ENCODE measurements around the gene DNAJC1.
"Not testable (repeated sequence)": the region's sequence is repeated elsewhere in the genome, so short reads cannot be mapped to it uniquely, and the experiment has no call there.

DNAJC1 gene

GRCh38 chr10:21721000-21721665 is 282.4 kb downstream of the DNAJC1 start:
- no peak for DNase-seq

GRCh38 chr10:21720090-21720489 is 283.4 kb downstream of the DNAJC1 start:
- no peak for DNase-seq

DNA sequence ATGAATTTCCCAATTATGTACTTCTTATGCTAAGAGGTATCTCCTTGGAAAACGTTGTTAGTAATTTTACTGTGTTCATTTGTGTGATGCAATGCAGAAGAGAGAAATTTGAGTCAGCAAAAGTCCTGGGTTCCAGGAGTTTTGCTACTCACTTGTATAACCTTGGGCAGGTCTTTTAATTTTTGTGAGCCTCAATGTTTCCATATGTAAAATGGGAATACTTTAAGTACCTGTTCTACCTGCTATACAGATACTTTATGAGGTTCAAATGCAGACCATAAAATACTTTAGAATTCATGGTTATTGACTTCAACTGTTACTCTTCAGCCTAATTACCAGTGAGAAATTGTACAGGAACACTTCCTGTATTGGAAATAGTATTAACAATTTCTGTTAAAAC is 284.0 kb downstream of the DNAJC1 start:
- no peak for DNase-seq

GRCh38 chr10:21717437-21718054 is 286.0 kb downstream of the DNAJC1 start:
- DNase-seq, result not testable (repeated sequence)

DNA sequence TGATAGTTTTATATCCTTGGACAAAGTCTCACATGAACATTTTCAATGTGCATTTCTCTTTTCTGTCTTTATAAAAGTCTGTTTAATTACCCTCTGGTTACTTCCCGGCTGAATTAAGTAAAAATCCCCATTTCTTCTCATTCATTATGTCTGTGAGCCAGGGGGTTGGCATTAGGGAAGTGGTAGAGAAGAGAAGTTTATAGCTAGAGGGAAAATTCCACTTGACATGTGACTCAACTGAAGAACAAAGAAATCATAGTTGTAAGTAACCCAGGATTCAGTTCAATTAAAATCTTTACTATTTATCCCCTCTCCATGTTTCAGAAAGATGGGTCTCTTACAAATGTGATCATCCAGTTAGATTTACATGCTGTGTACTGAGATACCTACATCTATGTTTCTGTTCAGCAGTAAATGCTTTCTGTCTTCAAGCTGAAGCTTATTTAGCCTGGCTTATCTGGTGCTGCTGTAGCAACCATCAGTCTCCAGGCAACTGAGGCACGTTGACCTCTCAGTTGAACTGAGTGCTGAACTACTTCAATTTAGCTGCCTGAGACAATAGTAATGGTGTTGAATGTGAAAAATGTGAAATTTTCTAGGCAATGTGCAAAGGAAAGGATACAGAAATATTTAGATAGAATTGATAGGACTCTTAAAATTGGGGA is 287.9 kb downstream of the DNAJC1 start:
- DNase-seq, result no peak

DNA sequence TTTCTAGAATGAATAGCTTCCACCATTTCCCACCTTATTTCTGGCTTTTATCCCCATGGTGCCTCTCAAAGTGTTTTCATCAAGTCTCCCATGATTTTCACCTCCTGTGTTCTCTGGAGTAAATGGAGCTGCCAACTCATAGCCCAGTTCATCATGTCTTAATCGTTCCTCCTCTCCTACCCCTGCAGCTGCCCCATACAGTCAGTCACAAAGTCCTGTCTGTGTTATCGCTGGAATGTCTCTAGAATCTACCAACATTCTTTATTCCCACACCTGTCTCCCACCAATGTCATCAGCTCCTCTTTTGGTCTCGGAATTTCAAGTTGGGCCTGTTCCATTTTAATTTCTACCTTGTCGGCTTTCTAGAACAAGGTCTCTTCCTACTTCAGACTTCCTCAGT is 290.6 kb downstream of the DNAJC1 start:
- no peak for DNase-seq

DNA sequence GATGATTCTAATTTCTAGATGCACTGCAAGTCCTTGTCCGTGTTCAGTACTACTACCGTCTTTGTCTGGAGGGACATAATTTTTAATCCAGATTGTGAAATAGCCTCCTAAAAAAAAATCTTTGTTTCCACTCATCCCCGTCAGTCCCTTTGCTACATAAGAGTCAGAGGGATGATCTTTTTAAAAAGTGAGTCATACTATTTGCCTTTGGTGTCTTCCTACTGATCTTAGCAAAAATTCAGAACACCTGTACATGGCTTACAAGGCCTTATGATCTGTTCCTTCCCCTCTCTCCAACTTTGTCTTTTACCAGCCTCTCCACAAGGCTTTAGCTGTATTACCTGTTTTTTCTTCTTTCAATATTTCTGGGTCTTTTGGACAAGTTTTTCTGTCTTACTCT is 296.0 kb downstream of the DNAJC1 start:
- no peak for DNase-seq

All from 8988T (cell line).